Fibroblast of the aortic adventitia (primary cell): ENCODE results near the gene OPRM1. TPM values are rescaled to one million over a fixed set of nuclear protein-coding genes. Genes with fewer than 3 reads are reported as not detected.

Experiments
- DNase-seq: peaks from one replicate; pipeline ENCODE4 v3.0.0-alpha.2; 2010; ENCODE audit warnings: low read depth
- H3K4me3 ChIP-seq: 2 replicates; pipeline ENCODE4 v1.5.1; 2011; ENCODE audit warnings: low read depth, mild to moderate bottlenecking, control low read depth, low read length, moderate library complexity
- total RNA-seq: library from RNA; depleted of rRNA; stranded (reverse); fragments of >200 nt; gene quantifications from 2 replicates; pipeline ENCODE4 v1.2.3, GENCODE V29; 2012; ENCODE audit warnings: low replicate concordance
- TF ChIP-seq, protein P1 (sequence below): IDR thresholded peaks from 2 replicates; pipeline ENCODE4 v1.5.1; 2011; ENCODE audit warnings: mild to moderate bottlenecking, low read length, control low read depth, inconsistent platforms; ENCODE audit not compliant: insufficient read depth

Gene OPRM1
- total RNA-seq, 1 donor = not detected

DNA sequence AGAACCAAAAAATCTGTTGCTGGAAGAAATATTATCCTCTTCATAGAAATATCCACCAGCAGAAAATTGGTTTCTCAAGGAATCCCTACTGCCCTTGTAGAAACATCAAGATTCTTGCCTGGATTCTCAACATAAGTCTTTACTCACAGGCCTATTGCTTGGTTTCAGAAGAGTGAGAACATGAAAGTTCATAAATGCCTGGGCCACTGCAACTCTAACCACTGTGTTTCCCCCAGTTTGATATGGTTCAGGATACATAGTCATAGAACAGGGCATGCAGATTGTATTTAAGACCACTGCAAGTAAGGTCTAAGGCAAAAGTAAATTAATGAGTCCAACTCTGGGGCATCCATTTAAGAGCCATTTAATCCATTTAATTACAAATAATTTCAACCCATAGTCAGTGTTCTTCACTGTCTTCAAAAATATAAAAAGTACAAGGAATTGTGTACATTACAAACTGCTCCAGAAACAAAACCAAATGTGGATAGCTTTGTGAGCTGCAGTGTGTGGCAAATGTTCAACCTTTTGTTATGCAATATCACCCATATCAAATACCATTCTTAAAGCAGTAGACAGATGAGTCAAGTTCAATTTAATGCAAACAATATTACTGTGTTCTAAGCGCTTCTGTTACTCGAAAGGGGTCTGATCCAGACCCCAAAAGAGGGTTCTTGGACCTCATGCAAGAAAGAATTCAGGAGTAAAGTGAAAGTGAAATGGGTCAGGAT is 83.3 kb downstream of the OPRM1 start:
- H3K4me3 ChIP-seq = no peak overlapping the region
- DNase-seq = no peak
- TF ChIP-seq, protein P1, sequence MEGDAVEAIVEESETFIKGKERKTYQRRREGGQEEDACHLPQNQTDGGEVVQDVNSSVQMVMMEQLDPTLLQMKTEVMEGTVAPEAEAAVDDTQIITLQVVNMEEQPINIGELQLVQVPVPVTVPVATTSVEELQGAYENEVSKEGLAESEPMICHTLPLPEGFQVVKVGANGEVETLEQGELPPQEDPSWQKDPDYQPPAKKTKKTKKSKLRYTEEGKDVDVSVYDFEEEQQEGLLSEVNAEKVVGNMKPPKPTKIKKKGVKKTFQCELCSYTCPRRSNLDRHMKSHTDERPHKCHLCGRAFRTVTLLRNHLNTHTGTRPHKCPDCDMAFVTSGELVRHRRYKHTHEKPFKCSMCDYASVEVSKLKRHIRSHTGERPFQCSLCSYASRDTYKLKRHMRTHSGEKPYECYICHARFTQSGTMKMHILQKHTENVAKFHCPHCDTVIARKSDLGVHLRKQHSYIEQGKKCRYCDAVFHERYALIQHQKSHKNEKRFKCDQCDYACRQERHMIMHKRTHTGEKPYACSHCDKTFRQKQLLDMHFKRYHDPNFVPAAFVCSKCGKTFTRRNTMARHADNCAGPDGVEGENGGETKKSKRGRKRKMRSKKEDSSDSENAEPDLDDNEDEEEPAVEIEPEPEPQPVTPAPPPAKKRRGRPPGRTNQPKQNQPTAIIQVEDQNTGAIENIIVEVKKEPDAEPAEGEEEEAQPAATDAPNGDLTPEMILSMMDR = no peak

DNA sequence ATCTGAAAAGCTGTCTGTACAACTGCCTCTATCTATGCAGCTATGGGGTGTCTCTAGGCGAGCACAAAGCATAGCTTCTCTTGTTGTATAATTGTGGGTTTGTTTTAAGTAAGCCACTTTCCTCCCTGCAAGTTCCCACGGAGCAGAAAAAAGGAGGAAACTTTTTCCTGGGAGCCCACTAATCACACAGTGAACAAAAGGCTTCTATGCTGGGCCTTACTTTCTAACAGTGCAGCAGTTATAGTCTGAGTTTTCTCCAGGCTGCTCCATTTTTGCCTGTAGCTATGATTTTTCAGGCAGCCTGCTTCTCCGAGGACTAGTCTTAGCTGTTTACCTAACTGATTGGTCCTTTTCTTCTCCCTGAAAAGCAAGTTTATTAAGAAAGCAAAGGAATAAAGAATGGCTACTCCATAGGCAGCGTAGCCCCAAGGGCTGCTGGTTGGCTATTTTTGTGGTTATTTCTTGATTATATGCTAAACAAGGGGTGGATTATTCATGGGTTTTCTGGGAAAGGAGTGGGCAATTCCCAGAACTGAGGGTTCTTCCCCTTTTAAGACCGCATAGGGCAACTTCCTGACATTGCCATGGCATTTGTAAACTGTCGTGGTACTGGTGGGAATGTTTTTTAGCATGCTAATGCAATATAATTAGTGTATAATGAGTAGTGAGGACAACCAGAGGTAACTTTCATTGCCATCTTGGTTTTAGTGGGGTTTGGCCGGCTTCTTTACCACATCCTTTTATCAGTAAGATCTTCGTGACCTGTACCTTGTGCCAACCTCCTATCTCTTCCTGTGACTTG is 84.3 kb downstream of the OPRM1 start:
- DNase-seq = no peak
- H3K4me3 ChIP-seq = no peak overlapping the region
- TF ChIP-seq, protein P1 = no peak

- no peak for DNase-seq
Measured at GRCh38 chr6:154125421-154125820, 86.4 kb downstream of the OPRM1 start.

GRCh38 chr6:154127657-154128056 is 88.6 kb downstream of the OPRM1 start:
- TF ChIP-seq, protein P1 = no peak
- H3K4me3 ChIP-seq = no peak overlapping the region
- no peak for DNase-seq

More at GRCh38 chr6:154125421-154125820, 86.4 kb downstream of the OPRM1 start:
- H3K4me3 ChIP-seq = no peak overlapping the region
- TF ChIP-seq, protein P1 = no peak

- no peak for DNase-seq
- H3K4me3 ChIP-seq = no peak overlapping the region
- TF ChIP-seq, protein P1 = no peak
Measured at GRCh38 chr6:154134471-154135147, 95.6 kb downstream of the OPRM1 start.

- TF ChIP-seq, protein P1 = no peak
- no peak for DNase-seq
- H3K4me3 ChIP-seq = no peak overlapping the region
Measured at GRCh38 chr6:154138793-154139192, 99.8 kb downstream of the OPRM1 start.
